Muscle of back (tissue), 11 donors: Measurements from ENCODE around the gene DDN. TPM values are rescaled to one million over a fixed set of nuclear protein-coding genes. Genes with fewer than 3 reads are reported as not detected.

ENCODE experiments used
- DNase-seq, 3 donors: peaks; one replicate each; pipeline versions ENCODE4 v3.0.0 to v3.0.0-alpha.2; 2013
- polyA plus RNA-seq, 10 donors: library from polyadenylated mRNA; unstranded; fragments of 120-200 nt; gene quantifications; one replicate each; pipeline ENCODE4 v1.2.1, GENCODE V29; 2013; ENCODE audit not compliant: insufficient read length in 10 of 10

The DDN gene
- polyA plus RNA-seq, 10 donors = 5.7 to 20.4 (median 15.7) TPM

DNA sequence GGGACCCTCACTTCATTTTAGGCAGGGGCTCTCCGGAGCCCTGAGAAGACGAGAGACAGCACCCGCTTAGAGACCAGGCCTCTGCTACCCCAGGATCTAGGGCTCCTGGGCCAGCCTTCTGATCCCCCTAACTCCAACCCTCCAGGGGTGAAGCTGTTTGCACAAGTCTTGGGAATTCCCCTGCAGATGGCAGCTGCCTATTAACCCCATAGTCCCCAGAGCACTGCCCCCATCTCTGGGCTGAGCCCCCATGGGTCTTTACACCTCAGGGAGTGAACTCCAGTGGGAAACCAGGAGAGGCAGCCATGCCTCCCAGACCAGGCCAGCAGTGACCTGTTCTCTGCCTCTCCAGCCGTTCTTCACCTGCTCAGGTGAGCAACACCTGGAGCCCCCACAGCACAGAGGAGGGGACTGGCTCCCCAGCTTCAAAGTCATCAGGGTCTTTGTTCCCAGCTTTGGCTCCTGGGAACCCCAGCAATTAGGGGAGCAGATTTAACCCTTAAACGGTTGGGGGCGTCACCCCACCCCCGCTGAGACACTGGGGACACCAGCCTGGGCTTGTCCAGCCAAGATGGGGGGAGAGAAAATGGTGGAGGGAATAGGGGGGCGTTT is 29.9 kb downstream of the DDN start:
- peak in 1 of 3 donors; percentile 10 for DNase-seq

DNA sequence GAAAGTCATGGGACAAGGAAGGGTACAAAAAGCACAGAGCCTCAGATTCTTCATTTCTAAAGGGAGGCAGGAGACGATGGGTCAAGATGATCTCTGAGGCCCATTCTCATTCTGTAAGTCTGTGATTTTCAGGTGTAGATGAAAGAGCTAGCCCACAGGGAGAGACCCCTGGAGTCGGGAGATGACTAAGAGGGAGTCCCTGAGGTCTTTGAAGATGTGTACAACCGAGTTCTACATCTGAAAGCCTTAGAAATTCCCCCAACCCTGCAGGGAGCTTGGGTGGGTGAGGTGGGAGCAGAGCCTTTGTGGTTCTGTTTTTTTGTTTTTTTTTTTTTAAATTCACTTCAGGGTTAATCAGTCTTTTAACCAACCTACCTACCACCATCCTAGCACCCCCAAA is 30.7 kb downstream of the DDN start:
- no peak for DNase-seq

GRCh38 chr12:48967991-48968390 is 31.2 kb downstream of the DDN start:
- DNase-seq = no peak

DNA sequence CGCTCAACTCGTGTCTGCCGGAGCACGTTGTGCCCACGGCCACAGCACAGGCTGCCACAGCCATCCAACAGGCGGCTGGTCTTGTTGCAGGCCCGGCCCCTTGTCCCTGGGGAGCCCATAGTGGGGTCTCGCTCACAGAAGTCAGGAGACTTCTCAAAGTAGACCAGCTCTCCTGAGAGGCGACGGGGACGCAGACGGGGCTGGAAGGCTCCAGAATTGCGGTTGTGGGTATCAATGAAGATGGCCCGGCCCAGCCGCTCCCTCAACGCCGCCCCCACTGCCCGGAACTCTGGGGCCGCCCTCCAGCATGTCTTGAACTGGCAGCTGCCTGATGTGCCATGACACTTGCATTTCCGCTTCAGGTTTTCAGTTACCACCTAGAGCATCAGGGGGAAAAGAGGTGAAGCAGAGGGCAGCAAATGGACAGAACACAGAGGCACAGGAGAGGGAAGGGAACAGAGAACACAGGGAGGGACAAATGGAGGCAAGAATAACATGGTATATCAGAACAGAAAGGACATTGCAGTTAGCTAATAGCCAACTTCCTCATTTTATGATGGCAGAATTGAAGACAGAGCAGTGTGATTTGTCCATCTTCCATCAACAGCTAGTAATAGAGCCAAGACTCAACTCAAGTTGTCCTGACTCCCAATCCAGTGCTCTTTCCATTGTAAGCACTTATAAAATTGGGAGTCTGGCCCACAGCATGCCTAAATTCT is 32.8 kb downstream of the DDN start:
- no peak for DNase-seq

DNA sequence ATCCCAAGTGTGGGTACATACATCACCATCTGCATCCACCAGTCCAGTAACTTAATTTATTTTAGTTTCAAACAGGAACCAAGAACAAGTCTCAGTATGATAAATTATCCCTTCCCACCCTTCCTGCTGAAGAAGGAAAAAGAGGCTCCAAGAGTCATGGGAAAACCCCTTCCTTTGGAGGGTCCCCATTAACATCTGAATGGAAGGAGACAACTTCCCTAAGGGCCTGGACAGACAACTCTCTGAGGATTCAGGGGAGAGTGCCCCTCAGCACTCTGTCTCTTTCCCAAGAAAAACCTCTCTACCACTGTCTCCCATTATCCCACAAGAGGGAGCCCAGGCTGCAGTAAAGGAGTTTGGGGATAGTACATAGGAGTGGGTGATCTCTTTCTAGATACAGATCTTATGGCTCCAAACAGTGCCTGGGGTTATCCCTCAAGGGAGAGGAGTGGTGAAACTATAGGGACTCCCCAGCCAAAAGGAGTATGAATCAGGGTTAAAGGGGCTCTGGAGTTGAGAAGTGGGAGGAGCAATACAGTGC is 33.8 kb downstream of the DDN start:
- no peak for DNase-seq

GRCh38 chr12:48961801-48962200 is 37.4 kb downstream of the DDN start:
- DNase-seq = no peak

GRCh38 chr12:48961331-48961730 is 37.8 kb downstream of the DDN start:
- DNase-seq = no peak

GRCh38 chr12:48960834-48961233 is 38.3 kb downstream of the DDN start:
- no peak for DNase-seq

DNA sequence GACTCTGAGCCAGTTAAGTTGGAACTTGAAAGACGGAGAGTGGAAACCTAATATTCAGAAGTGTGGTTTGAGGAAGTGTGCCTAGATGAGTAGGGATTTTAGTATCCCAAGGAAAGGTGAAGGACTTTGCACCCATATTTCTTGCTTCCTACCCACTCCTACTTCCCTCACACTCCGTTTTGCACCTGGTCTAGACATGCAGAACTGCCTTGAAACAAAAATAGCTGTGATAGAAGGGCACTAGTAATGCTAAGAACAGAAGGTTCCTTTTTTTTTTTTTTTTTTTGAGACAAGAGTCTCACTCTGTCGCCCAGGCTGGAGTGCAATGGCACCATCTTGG is 41.2 kb downstream of the DDN start:
- DNase-seq = no peak

DNA sequence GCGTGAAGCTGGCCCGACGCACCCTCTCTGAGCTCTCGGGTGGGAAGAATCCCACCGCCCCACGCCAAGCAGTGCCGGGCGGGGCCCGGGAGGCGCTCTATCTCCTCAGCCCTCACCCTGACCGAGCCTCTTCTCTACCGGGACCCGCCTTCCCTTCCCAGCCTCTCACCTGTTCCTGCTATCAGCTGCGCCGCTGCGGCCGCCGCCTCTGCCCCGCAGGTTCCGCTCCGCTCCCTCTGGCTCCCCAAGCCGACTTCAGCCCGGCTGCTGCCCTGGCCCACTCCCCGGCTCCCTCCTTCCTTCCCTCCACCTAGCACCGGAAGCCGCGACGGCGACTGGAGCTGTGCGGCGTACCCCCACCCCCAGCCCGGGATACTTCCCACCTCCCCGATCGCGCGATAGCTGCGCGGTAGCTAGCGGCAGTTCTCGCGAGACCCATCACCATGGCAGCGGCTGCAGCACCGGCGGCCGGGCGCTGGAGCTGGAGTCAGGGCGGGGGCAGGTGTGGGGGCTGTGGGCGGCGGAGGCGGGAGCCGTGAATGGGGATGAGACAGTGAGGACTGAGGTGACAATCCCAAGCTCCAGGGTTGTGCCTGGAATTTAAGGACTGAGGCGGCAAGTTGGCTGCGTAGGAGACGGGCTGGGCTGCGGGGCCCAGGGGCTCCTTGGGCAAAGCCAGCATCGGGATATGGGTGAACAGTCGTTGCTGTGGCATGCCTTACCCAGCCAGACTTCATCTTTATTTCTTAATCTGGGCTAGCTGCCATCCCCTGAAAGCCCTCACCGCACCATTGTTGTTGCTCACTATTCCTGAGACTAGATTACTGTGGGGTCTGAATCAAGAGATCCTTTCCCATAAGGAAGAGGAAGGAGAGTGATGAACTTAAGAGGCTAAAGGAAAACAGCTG is 41.8 kb downstream of the DDN start, which contains the start of gene ARF3:
TSS of gene ARF3 (minus strand) at position 347 of the 908 bp plus-strand sequence. CDS start 16,392 bp downstream, outside the sequence.
- peak; percentile 91 to 98 (median 96) for DNase-seq

DNA sequence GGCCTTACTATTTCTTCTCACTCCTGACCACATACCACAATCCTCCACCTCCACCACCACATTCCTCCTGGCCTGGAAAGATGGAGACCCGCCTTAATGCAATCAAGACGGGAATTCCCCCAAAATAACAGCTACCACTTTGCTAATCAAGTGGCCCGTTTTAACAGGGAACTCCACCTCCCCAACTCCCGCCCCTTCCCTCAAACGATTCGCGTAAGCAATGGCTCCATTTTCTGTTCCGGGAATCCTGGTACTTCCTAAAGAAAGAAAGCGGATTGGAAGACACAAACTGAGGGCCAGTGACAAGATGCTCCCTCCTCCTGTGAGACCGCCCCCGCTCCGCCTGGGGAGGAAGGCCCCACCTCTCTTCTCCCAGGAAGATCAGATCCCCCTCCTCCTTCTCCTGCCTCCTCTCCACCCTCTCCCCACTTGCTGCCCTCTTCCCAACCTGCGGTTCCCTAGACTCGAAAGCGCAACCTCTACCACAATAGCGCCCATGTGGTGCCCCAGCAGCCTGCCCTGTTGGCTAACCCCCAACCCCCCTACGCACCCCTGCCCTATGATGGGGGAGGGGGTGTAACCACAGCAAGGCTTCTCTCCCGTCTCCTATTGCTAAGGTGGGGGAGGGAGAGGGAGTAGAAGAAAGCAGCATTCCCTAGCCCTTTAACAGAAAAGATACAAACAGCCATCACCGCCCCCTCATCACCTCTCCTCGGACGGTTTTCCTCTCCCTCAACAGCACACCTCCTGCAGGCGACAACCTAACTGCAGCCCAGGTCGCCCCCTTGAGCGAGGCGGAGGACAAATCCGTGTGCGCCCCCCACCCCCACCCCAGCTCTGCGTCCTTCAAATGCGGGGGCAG is 42.7 kb downstream of the DDN start:
- peak; percentile 94 to 97 (median 95) for DNase-seq

DNA sequence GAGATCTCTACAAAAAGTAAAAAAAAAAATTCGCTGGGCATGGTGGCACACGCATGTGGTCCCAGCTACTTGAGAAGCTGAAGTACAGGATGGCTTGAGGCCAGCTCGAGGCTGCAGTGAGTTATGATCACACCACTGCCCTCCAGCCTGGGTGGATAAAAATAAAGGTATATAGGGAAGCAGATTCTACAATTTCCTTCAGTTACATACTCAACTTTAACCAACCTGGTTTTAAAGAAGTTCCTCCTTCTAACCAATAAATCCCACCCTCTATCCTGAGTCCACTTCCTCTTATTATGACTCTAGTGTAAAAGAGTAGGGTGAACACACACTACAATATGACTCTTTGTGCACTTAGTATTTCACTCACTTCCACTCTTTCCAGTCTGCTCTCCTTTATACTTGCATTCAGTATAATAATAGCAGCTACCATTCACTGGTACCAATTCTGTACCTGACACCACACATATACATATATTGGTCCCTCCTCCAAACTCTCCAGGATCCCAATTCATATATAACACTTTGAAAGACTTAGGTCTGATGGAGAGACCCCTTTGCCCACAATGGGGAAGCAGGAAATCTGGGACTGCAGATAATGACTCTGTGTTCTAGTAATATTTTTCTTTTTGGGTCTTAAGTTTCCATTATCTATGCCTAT is 44.2 kb downstream of the DDN start:
- DNase-seq = no peak

GRCh38 chr12:48954061-48954460 is 45.1 kb downstream of the DDN start:
- DNase-seq = no peak

GRCh38 chr12:48952691-48953090 is 46.5 kb downstream of the DDN start:
- no peak for DNase-seq

DNA sequence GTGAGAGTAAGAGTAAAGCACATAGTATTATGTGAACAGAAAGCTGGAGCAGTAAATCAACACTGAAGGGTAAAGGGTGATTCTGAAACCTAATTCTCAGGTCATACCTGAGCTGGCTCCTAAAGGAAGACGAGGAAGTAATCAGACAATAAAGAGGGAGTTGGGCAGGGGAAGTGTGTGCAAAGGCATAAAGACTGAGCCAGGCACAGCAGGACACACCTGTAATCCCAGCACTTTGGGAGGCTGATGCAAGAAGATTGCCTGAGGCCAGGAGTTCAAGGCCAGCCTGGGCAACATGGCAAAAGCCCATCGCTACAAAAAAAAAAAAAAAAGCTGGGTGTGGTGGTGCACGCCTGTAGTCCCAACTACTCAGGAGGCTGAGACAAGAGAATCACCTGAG is 51.4 kb downstream of the DDN start:
- no peak for DNase-seq

DNA sequence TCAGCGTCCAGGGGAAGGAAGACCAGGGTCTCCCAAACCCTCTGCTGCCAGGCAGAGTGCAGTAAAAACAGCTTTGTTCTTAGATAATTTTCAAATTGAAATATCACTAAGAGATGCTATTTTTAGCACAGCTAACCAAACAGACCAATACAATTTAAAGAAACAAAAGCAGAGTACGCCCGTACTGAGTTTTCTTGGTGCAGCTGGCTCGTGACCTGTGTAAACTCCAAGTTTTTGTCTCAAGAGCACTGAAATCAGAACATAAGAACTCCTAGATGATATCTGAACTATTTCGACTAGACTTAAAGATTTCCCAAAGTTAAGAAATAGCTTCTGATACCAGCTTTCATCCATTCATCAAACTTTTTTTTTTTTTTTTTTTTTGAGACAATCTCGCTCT is 52.2 kb downstream of the DDN start:
- DNase-seq = no peak

GRCh38 chr12:48946205-48946604 is 53.0 kb downstream of the DDN start:
- no peak for DNase-seq
